GM21576 (cell line): ENCODE data around the gene DSCAML1.
"Not testable (repeated sequence)": the region's sequence is repeated elsewhere in the genome, so short reads cannot be mapped to it uniquely, and the experiment has no call there.

Source experiments
- ATAC-seq: cut with Tn5 transposase; IDR thresholded peaks from one replicate; pipeline ENCODE4 v1.9.1; 2021; ENCODE audit warnings: mild to moderate bottlenecking, moderate library complexity; ENCODE audit not compliant: unreplicated experiment

DSCAML1 gene

GRCh38 chr11:117418737-117419481 lies 378.1 kb downstream of the DSCAML1 start:
- no peak for ATAC-seq

DNA sequence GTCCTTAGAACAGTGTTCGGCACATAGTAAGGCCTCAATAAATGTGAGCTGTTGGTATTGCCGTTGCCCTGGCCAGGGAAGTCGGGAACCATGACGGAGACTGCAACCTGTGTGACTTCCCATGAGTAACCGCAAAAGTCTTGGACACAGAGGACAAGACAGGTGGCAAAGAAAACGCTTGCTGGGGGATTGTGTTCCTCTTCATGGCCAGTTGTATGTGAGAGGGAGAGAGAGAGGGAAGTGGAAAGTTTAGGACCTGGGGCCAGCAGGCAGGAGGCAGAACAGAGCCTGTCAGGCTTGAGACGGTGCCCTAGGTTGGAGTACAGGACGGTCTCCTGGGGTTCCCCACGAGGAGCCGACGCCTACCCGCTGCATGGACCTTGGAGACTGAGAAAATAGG lies 379.2 kb downstream of the DSCAML1 start:
- ATAC-seq = no peak

- ATAC-seq = no peak
Observed at GRCh38 chr11:117417342-117417741, 379.7 kb downstream of the DSCAML1 start.

GRCh38 chr11:117415358-117415896 lies 381.6 kb downstream of the DSCAML1 start:
- no peak for ATAC-seq

- no peak for ATAC-seq
Observed at GRCh38 chr11:117414724-117415123, 382.3 kb downstream of the DSCAML1 start.

- ATAC-seq = no peak
Observed at GRCh38 chr11:117413616-117414015, 383.4 kb downstream of the DSCAML1 start.

GRCh38 chr11:117412653-117413275 lies 384.3 kb downstream of the DSCAML1 start:
- no peak for ATAC-seq

DNA sequence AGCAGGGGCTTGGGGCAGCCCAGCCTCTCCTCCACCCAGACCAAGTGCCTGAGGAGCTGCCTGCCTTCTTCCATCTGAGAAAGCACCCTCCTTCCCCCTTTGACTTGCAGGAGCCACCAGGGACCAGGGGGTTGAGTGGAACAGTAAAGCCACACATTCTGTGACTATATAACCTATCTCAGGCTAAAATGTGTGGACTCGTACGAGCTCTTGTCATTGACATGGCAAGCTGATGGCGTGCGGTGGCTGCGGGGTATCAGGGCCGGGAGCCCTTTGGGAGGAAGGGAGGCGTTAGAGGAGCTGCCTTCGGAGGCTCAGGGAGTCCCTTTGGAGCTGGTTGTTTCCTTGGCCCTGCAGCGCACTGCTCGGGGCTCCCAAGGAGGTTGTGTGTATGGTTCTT lies 384.8 kb downstream of the DSCAML1 start:
- ATAC-seq = no peak

- ATAC-seq = no peak
Observed at GRCh38 chr11:117411736-117412135, 385.3 kb downstream of the DSCAML1 start.

- ATAC-seq = no peak
Observed at GRCh38 chr11:117410861-117411710, 385.9 kb downstream of the DSCAML1 start.

GRCh38 chr11:117410238-117410637 lies 386.8 kb downstream of the DSCAML1 start:
- no peak for ATAC-seq

DNA sequence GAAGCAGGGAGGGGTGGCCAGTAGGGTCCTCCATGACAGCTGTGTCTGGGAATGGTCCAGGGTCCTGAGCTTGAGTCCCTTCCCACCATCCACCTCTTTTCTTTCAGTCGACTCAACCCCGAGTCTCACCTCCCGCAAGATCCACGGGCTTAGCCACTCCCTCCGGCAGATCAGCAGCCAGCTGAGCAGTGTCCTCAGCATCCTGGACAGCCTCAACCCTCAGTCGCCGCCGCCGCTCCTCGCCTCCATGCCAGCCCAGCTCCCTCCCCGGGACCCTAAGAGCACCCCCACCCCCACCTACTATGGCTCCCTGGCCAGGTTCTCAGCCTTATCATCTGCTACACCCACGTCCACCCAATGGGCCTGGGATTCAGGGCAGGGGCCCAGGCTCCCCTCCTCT lies 387.5 kb downstream of the DSCAML1 start:
- no peak for ATAC-seq

DNA sequence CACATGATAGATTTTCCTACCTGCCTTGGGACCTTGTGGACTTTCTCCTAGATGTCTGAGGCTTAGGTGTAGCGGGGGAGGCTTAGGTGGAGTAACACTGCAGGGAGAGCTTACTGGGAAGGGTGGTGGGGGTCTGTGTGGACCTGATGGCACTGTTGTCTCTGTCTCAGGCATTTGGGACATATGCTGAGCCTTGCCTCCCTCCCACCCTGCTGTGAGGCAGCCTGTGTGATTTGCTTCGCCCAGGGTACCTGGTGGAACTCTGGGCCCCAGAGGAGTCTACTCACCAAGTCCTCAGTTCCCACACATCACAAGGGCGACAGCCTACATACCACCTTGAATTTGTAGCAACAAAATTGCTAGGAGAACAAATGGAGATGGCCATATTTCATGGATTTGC lies 388.7 kb downstream of the DSCAML1 start:
- ATAC-seq = no peak

- ATAC-seq = no peak
Observed at GRCh38 chr11:117407016-117407415, 390.0 kb downstream of the DSCAML1 start.

DNA sequence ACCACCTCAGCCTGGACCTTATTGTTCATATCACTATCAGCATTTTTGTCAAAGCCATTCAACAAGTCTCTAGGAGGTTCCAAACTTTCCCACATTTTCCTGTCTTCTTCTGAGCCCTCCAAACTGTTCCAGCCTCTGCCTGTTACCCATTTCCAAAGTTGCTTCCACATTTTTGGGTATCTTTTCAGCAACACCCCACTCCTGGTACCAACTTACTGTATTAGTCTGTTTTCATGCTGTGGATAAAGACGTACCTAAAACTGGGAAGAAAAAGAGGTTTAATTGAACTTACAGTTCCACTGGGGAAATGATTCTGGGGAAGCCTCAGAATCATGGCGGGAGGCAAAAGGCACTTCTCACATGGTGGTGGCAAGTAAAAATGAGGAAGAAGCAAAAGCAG lies 391.1 kb downstream of the DSCAML1 start:
- ATAC-seq = not testable (repeated sequence)

DNA sequence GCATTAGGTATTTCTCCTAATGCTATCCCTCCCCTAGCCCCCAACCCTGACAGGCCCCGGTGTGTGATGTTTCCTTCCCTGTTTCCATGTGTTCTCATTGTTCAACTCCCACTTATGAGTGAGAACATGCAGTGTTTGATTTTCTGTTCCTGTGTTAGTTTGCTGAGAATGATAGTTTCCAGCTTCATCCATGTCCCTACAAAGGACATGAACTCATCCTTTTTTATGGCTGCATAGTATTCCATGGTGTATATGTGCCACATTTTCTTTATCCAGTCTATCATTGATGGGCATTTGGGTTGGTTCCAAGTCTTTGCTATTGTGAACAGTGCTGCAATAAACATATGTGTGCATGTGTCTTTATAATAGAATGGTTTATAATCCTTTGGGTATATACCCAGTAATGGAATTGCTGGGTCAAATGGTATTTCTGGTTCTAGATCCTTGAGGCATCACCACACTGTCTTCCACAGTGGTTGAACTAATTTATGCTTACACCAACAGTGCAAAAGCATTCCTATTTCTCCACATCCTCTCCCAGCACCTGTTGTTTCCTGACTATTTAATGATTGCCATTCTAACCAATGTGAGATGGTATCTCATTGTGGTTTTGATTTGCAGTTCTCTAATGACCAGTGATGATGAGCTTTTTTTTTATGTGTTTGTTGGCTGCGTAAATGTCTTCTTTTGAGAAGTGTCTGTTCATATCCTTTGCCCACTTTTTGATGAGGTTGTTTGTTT lies 397.7 kb downstream of the DSCAML1 start:
- not testable (repeated sequence) for ATAC-seq

DNA sequence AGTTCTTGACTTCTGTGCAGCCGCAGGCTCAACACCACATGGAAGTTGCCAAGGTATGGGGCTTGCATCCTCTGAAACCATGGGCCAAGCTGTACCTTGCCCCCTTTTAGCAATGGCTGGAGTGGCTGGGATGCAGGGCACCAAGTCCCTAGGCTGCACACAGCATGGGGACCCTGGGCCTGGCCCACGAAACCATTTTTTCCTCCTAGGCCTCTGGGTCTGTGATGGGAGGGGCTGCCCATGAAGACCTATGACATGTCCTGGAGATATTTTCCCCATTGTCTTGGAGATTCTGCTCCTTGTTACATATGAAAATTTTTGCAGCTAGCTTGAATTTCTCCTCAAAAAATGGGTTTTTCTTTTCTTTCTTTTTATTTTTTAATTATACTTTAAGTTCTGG lies 398.4 kb downstream of the DSCAML1 start:
- ATAC-seq = not testable (repeated sequence)

GRCh38 chr11:117396970-117397369 lies 400.0 kb downstream of the DSCAML1 start:
- no peak for ATAC-seq

- ATAC-seq = no peak
Observed at GRCh38 chr11:117395476-117395875, 401.5 kb downstream of the DSCAML1 start.

- ATAC-seq = no peak
Observed at GRCh38 chr11:117394221-117394925, 402.6 kb downstream of the DSCAML1 start.
